Measurements from ENCODE around the gene STK11.

The STK11 gene

DNA sequence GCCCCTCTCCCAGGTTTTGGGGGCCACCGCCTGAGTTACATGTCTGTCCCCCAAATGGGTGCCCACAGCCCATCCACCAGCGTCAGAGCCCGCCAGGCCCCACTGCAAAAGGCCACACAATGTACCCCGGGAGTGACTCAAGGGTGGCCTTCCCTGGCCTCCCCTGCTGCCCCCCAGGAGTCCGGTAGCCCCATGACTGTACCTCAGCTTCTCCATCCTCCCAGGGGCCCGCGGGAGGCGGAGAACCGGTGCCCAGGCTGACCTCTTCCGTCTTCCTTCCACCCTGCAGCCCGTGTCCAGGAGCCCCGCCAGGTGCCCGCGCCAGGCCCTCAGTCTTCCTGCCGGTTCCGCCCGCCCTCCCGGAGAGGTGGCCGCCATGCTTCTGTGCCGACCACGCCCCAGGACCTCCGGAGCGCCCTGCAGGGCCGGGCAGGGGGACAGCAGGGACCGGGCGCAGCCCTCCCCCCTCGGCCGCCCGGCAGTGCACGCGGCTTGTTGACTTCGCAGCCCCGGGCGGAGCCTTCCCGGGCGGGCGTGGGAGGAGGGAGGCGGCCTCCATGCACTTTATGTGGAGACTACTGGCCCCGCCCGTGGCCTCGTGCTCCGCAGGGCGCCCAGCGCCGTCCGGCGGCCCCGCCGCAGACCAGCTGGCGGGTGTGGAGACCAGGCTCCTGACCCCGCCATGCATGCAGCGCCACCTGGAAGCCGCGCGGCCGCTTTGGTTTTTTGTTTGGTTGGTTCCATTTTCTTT lies 21.9 kb downstream of the STK11 start:
- no CpG with 5 or more reads among the region's 56 CpGs for WGBS (ENCODE audit: insufficient coverage, insufficient read length)
- no peak overlapping the region for H3K4me3 ChIP-seq (ENCODE audit: low read length)
- no peak overlapping the region for H3K27ac ChIP-seq (ENCODE audit: low read length)
- no peaks in the 10 kb centered on the region for H3K27me3 ChIP-seq (ENCODE audit: control insufficient read depth, insufficient read depth, low read length)
- no peaks in the 10 kb centered on the region for H3K9me3 ChIP-seq (ENCODE audit: control insufficient read depth, insufficient read depth, low read length)
- H3K4me1 ChIP-seq (ENCODE audit: control insufficient read depth, insufficient read depth, low read length) = no peaks in the 10 kb centered on the region; the same call in 1 of the 2 replicates
- no peak for DNase-seq (ENCODE audit: low read depth, low spot score)
- peaks cover 40% of the 10 kb centered on the region for H3K36me3 ChIP-seq (ENCODE audit: control insufficient read depth, insufficient read depth, low read length)

DNA sequence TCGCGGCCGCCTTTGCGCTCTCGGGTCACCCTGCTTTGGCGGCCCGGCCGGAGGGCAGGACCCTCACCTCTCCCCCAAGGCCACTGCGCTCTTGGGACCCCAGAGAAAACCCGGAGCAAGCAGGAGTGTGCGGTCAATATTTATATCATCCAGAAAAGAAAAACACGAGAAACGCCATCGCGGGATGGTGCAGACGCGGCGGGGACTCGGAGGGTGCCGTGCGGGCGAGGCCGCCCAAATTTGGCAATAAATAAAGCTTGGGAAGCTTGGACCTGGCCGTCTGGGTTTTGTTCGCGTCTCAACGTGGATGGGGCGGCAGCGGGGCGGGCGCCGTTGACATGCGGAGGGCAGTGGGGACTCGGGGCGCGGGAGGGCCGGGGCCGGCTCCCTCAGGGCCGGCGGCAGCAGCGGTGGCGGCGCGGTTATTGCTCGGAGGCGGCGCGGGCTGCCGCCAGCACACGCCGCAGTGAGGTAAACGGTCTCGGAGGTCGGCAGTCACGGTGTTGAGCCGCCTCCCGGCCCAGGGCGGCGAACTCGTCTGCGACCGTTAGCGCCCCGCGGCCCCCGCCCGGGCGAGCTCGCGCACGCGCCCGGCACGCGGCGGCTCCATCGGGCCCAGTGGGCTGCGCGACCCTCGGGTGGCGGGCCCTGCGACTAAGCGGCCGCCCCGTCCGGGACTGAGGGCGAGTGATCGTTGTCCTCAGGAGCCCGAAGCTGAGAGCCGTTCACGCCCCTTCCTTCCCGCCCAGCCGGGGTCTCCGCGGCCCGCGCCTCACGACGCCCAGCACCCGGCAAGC lies 22.8 kb downstream of the STK11 start:
- Histone ChIP-seq H3K36me3 (ENCODE audit: control insufficient read depth, insufficient read depth, low read length) (peaks cover 41% of the 10 kb centered on the region), H3K27me3 (ENCODE audit: control insufficient read depth, insufficient read depth, low read length) (no peaks in the 10 kb centered on the region), H3K27ac (ENCODE audit: low read length) (no peak overlapping the region), H3K4me3 (ENCODE audit: low read length) (no peak overlapping the region), H3K9me3 (ENCODE audit: control insufficient read depth, insufficient read depth, low read length) (no peaks in the 10 kb centered on the region), H3K4me1 (ENCODE audit: control insufficient read depth, insufficient read depth, low read length) (no peaks in the 10 kb centered on the region; the same call in 1 of the 2 replicates)
- WGBS (ENCODE audit: insufficient coverage, insufficient read length) = no CpG with 5 or more reads among the region's 100 CpGs
- no peak for DNase-seq (ENCODE audit: low read depth, low spot score)

- no peak for DNase-seq (ENCODE audit: low read depth, low spot score)
- H3K4me1 ChIP-seq (ENCODE audit: control insufficient read depth, insufficient read depth, low read length) = no peaks in the 10 kb centered on the region; the same call in 1 of the 2 replicates
- no CpG with 5 or more reads among the region's 158 CpGs for WGBS (ENCODE audit: insufficient coverage, insufficient read length)
- peaks cover 48% of the 10 kb centered on the region for H3K36me3 ChIP-seq (ENCODE audit: control insufficient read depth, insufficient read depth, low read length)
- no peaks in the 10 kb centered on the region for H3K27me3 ChIP-seq (ENCODE audit: control insufficient read depth, insufficient read depth, low read length)
- no peaks in the 10 kb centered on the region for H3K9me3 ChIP-seq (ENCODE audit: control insufficient read depth, insufficient read depth, low read length)
- no peak overlapping the region for H3K27ac ChIP-seq (ENCODE audit: low read length)
- H3K4me3 ChIP-seq (ENCODE audit: low read length) = no peak overlapping the region
These were observed 23.7 kb downstream of the STK11 start for GRCh38 chr19:1229056-1229923.

DNA sequence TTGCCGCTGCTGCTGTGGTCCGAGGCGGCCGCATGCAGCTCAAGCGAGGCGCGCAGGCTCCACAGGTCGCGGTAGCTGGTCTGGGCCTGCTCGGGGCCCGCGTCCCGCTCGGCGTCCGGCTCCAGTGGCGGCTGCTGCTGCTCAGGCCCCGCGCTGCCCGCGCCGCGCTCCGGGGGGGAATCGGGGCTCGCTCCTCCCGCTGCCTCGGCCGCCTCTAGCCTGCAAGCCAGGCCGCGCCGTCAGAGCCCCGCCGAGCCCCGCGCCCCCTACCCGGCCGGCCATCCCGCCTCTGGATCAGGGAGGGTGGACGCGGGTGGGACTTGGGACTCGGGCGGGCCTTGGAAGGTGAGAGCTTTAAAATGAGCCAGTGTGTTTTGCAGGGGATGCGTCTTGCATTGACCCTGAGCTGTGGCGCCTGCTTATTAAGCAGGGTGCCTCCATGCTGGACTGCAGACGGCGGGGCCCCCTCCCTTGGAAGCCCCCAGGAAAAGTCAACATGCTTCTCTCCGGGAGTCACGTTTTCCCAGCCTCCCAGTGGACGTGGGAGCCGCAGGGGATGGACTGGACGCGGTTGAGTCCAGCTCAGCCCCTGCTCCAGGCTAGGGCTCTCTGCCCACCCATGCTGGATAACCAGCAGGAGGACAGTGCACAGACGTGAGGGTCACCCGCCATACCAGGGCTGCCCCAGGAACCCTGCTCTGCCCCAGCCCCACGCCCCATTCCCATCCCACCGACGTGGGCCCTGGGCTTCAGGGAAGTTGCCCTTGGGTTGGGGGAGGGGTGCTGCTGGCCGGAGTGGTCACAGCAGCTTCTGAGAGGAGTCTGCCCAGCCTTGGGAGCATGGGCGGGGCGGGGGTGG lies 24.6 kb downstream of the STK11 start:
- Histone ChIP-seq H3K36me3 (ENCODE audit: control insufficient read depth, insufficient read depth, low read length) (peaks cover 49% of the 10 kb centered on the region), H3K4me1 (ENCODE audit: control insufficient read depth, insufficient read depth, low read length) (no peaks in the 10 kb centered on the region; the same call in 1 of the 2 replicates), H3K9me3 (ENCODE audit: control insufficient read depth, insufficient read depth, low read length) (no peaks in the 10 kb centered on the region), H3K27me3 (ENCODE audit: control insufficient read depth, insufficient read depth, low read length) (no peaks in the 10 kb centered on the region), H3K4me3 (ENCODE audit: low read length) (no peak overlapping the region), H3K27ac (ENCODE audit: low read length) (no peak overlapping the region)
- no CpG with 5 or more reads among the region's 61 CpGs for WGBS (ENCODE audit: insufficient coverage, insufficient read length)
- DNase-seq (ENCODE audit: low read depth, low spot score) = no peak

DNA sequence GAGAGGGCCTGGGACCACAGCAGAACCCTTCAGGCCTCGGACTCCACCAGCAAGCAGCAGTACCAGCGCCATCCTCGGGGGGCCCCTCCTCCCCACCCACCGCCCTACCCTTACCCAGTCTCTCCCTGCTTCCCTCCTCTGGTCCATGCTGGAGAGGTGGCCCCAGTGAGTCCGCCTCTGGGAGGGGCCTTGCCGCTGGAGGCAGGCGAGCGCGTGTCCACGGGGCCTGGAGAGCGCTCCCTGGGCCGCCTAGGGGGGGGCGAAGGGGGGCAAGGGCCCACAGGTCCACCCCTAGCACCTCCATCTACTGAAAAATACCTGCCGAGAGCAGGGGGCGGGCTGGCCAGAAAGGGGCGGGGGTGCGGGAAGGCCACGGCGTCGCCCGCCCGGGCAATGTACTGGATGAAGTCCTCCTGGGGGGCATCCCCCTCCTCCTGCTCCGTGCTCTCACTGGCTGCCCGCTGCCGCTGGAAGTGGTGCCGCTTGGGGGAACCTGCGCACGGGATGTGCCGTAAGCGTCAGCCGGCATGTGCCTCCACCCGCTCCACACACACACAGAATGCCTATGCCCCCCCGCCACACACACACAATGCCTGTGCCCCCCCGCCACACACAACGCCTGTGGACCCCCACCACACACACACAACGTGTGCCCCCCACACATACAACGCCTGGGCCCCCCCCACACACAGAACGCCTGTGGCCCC lies 25.4 kb downstream of the STK11 start:
- no peak overlapping the region for H3K4me3 ChIP-seq (ENCODE audit: low read length)
- H3K9me3 ChIP-seq (ENCODE audit: control insufficient read depth, insufficient read depth, low read length) = no peaks in the 10 kb centered on the region
- H3K27ac ChIP-seq (ENCODE audit: low read length) = no peak overlapping the region
- no peaks in the 10 kb centered on the region; the same call in 1 of the 2 replicates for H3K4me1 ChIP-seq (ENCODE audit: control insufficient read depth, insufficient read depth, low read length)
- H3K27me3 ChIP-seq (ENCODE audit: control insufficient read depth, insufficient read depth, low read length) = no peaks in the 10 kb centered on the region
- peaks cover 56% of the 10 kb centered on the region for H3K36me3 ChIP-seq (ENCODE audit: control insufficient read depth, insufficient read depth, low read length)
- no peak for DNase-seq (ENCODE audit: low read depth, low spot score)
- WGBS (ENCODE audit: insufficient coverage, insufficient read length) = no CpG with 5 or more reads among the region's 38 CpGs

- Histone ChIP-seq H3K27me3 (ENCODE audit: control insufficient read depth, insufficient read depth, low read length) (no peaks in the 10 kb centered on the region), H3K4me1 (ENCODE audit: control insufficient read depth, insufficient read depth, low read length) (no peaks in the 10 kb centered on the region; the same call in 1 of the 2 replicates), H3K4me3 (ENCODE audit: low read length) (no peak overlapping the region), H3K9me3 (ENCODE audit: control insufficient read depth, insufficient read depth, low read length) (no peaks in the 10 kb centered on the region), H3K27ac (ENCODE audit: low read length) (no peak overlapping the region), H3K36me3 (ENCODE audit: control insufficient read depth, insufficient read depth, low read length) (peaks cover 52% of the 10 kb centered on the region)
- WGBS (ENCODE audit: insufficient coverage, insufficient read length) = no CpG with 5 or more reads among the region's 15 CpGs
- DNase-seq (ENCODE audit: low read depth, low spot score) = no peak
These were observed 26.4 kb downstream of the STK11 start for GRCh38 chr19:1231729-1232637.

DNA sequence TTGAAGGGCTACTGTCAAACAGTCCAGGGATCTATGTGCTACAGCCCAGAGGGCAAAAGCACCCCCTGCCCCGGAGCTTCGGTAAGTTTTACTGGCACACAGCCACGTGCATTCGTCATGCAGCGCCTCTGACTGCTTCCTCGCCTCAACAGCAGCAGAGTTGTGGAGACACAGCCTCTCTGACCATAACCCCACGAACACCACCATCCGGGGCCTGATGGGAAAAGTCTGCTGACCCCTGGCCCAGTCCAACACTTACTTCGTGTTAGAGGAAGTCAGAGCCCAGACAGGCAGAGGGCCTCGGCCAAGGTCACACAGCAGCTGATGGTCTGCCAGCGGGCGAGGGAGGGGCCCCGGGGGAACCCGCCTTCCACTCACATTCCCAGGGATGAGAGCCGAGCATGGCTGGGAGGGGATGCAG lies 27.1 kb downstream of the STK11 start:
- DNase-seq (ENCODE audit: low read depth, low spot score) = no peak
- H3K4me3 ChIP-seq (ENCODE audit: low read length) = no peak overlapping the region
- H3K27ac ChIP-seq (ENCODE audit: low read length) = no peak overlapping the region
- H3K4me1 ChIP-seq (ENCODE audit: control insufficient read depth, insufficient read depth, low read length) = no peaks in the 10 kb centered on the region; the same call in 1 of the 2 replicates
- peaks cover 51% of the 10 kb centered on the region for H3K36me3 ChIP-seq (ENCODE audit: control insufficient read depth, insufficient read depth, low read length)
- H3K9me3 ChIP-seq (ENCODE audit: control insufficient read depth, insufficient read depth, low read length) = no peaks in the 10 kb centered on the region
- no CpG with 5 or more reads among the region's 15 CpGs for WGBS (ENCODE audit: insufficient coverage, insufficient read length)
- no peaks in the 10 kb centered on the region for H3K27me3 ChIP-seq (ENCODE audit: control insufficient read depth, insufficient read depth, low read length)

GRCh38 chr19:1233115-1233667 lies 27.6 kb downstream of the STK11 start:
- peaks cover 2% of the 10 kb centered on the region; the same call in 1 of the 2 replicates for H3K4me1 ChIP-seq (ENCODE audit: control insufficient read depth, insufficient read depth, low read length)
- DNase-seq (ENCODE audit: low read depth, low spot score) = no peak
- no peak overlapping the region for H3K27ac ChIP-seq (ENCODE audit: low read length)
- peaks cover 45% of the 10 kb centered on the region for H3K36me3 ChIP-seq (ENCODE audit: control insufficient read depth, insufficient read depth, low read length)
- no peaks in the 10 kb centered on the region for H3K9me3 ChIP-seq (ENCODE audit: control insufficient read depth, insufficient read depth, low read length)
- H3K4me3 ChIP-seq (ENCODE audit: low read length) = no peak overlapping the region
- no peaks in the 10 kb centered on the region for H3K27me3 ChIP-seq (ENCODE audit: control insufficient read depth, insufficient read depth, low read length)
- WGBS (ENCODE audit: insufficient coverage, insufficient read length) = no CpG with 5 or more reads among the region's 24 CpGs
